Thyroid gland (tissue), 4 donors: ENCODE results near the gene TSPAN4.

Source experiments
- POLR2A ChIP-seq, 2 donors: fragments of 450-650 bp; IDR thresholded peaks; one replicate each; pipeline ENCODE4 v1.6.1; 2017; ENCODE audit warnings: antibody characterized with exemption in 2 of 2, mild to moderate bottlenecking in 2 of 2, moderate library complexity in 1 of 2
- TF ChIP-seq, protein P1 (sequence below), 6 experiments: fragments of 200-600 bp in 3 of 6; fragments of 450-650 bp in 3 of 6; sonication (generic) in 3 of 6; IDR thresholded peaks; one replicate each; pipeline ENCODE4 v1.5.1; 2016 to 2019; ENCODE audit warnings: antibody characterized with exemption in 6 of 6, mild to moderate bottlenecking in 2 of 6, inconsistent platforms in 1 of 6, moderate library complexity in 1 of 6

GRCh38 chr11:884578-885070 is 42.0 kb downstream of the TSPAN4 start:
- TF ChIP-seq, protein P1, sequence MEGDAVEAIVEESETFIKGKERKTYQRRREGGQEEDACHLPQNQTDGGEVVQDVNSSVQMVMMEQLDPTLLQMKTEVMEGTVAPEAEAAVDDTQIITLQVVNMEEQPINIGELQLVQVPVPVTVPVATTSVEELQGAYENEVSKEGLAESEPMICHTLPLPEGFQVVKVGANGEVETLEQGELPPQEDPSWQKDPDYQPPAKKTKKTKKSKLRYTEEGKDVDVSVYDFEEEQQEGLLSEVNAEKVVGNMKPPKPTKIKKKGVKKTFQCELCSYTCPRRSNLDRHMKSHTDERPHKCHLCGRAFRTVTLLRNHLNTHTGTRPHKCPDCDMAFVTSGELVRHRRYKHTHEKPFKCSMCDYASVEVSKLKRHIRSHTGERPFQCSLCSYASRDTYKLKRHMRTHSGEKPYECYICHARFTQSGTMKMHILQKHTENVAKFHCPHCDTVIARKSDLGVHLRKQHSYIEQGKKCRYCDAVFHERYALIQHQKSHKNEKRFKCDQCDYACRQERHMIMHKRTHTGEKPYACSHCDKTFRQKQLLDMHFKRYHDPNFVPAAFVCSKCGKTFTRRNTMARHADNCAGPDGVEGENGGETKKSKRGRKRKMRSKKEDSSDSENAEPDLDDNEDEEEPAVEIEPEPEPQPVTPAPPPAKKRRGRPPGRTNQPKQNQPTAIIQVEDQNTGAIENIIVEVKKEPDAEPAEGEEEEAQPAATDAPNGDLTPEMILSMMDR (IDR thresholded peaks at IDR 0.05), result no peak
- TF ChIP-seq POLR2A (IDR thresholded peaks at IDR 0.05), result no peak
